ENCODE measurements around the gene CCDC14.
"Not testable (repeated sequence)": the region's sequence is repeated elsewhere in the genome, so short reads cannot be mapped to it uniquely, and the experiment has no call there.

The CCDC14 gene

GRCh38 chr3:123960781-123961507 lies at the start of gene CCDC14:
CCDC14 (minus strand) TSS chr3:123961229; CDS start chr3:123961173, 56 bp downstream.
- peaks cover 22% of the 10 kb centered on the region for H3K4me1 Mint-ChIP-seq (ENCODE audit: low read depth)
- peak within 1 kb of the TSS; percentile 95 for H3K27ac Mint-ChIP-seq
- H3K9me3 Mint-ChIP-seq: no peaks in the 10 kb centered on the region
- peak; percentile 83 for DNase-seq (ENCODE audit: low spot score)
- H3K27me3 Mint-ChIP-seq (ENCODE audit: low read depth): peaks cover 31% of the 10 kb centered on the region
- H3K36me3 Mint-ChIP-seq (ENCODE audit: low read depth): peaks cover 2% of the 10 kb centered on the region
- peak within 1 kb of the TSS; percentile 96 for H3K4me3 Mint-ChIP-seq

- H3K27ac Mint-ChIP-seq; H3K4me3 Mint-ChIP-seq; H3K9me3 Mint-ChIP-seq; H3K4me1 Mint-ChIP-seq (ENCODE audit: low read depth); DNase-seq (ENCODE audit: low spot score); H3K36me3 Mint-ChIP-seq (ENCODE audit: low read depth): not testable (repeated sequence)
- peaks cover 33% of the 10 kb centered on the region for H3K27me3 Mint-ChIP-seq (ENCODE audit: low read depth)
These were observed 47.3 kb upstream of the CCDC14 start for GRCh38 chr3:124008321-124008720.

GRCh38 chr3:124007186-124007585 lies 46.2 kb upstream of the CCDC14 start:
- Mint-ChIP-seq H3K4me3 (no peak overlapping the region), H3K27me3 (ENCODE audit: low read depth) (peaks cover 35% of the 10 kb centered on the region), H3K27ac (no peak overlapping the region), H3K36me3 (ENCODE audit: low read depth) (no peaks in the 10 kb centered on the region), H3K9me3 (no peaks in the 10 kb centered on the region), H3K4me1 (ENCODE audit: low read depth) (no peaks in the 10 kb centered on the region)
- DNase-seq (ENCODE audit: low spot score): no peak

GRCh38 chr3:124002405-124003079 lies 41.5 kb upstream of the CCDC14 start:
- H3K27me3 Mint-ChIP-seq (ENCODE audit: low read depth): peaks cover 36% of the 10 kb centered on the region
- H3K36me3 Mint-ChIP-seq (ENCODE audit: low read depth); H3K4me3 Mint-ChIP-seq; H3K4me1 Mint-ChIP-seq (ENCODE audit: low read depth); H3K9me3 Mint-ChIP-seq; DNase-seq (ENCODE audit: low spot score); H3K27ac Mint-ChIP-seq: not testable (repeated sequence)

- not testable (repeated sequence) for H3K4me3 Mint-ChIP-seq; H3K4me1 Mint-ChIP-seq (ENCODE audit: low read depth); H3K9me3 Mint-ChIP-seq; DNase-seq (ENCODE audit: low spot score); H3K27ac Mint-ChIP-seq; H3K36me3 Mint-ChIP-seq (ENCODE audit: low read depth)
- H3K27me3 Mint-ChIP-seq (ENCODE audit: low read depth): peaks cover 25% of the 10 kb centered on the region
These were observed 40.3 kb upstream of the CCDC14 start for GRCh38 chr3:124001366-124001765.

GRCh38 chr3:123997543-123997942 lies 36.5 kb upstream of the CCDC14 start:
- Mint-ChIP-seq H3K27ac (no peak overlapping the region), H3K9me3 (no peaks in the 10 kb centered on the region), H3K4me1 (ENCODE audit: low read depth) (no peaks in the 10 kb centered on the region), H3K36me3 (ENCODE audit: low read depth) (no peaks in the 10 kb centered on the region), H3K4me3 (no peak overlapping the region), H3K27me3 (ENCODE audit: low read depth) (peaks cover 12% of the 10 kb centered on the region)
- DNase-seq (ENCODE audit: low spot score): no peak

GRCh38 chr3:123993818-123994217 lies 32.8 kb upstream of the CCDC14 start:
- Mint-ChIP-seq H3K9me3 (no peaks in the 10 kb centered on the region), H3K27ac (no peak overlapping the region), H3K4me1 (ENCODE audit: low read depth) (peaks cover 1% of the 10 kb centered on the region), H3K27me3 (ENCODE audit: low read depth) (peaks cover 25% of the 10 kb centered on the region), H3K36me3 (ENCODE audit: low read depth) (no peaks in the 10 kb centered on the region), H3K4me3 (no peak overlapping the region)
- no peak for DNase-seq (ENCODE audit: low spot score)

GRCh38 chr3:123991730-123992588 lies 30.9 kb upstream of the CCDC14 start, which contains the start of gene ROPN1:
ROPN1 (minus strand) TSS chr3:123992124; CDS start chr3:123980481, 11,643 bp downstream.
- H3K9me3 Mint-ChIP-seq; H3K36me3 Mint-ChIP-seq (ENCODE audit: low read depth); H3K27ac Mint-ChIP-seq; DNase-seq (ENCODE audit: low spot score); H3K4me1 Mint-ChIP-seq (ENCODE audit: low read depth): not testable (repeated sequence)
- Mint-ChIP-seq H3K4me3 (peak within 1 kb of the TSS; percentile 58), H3K27me3 (ENCODE audit: low read depth) (peaks cover 31% of the 10 kb centered on the region)

GRCh38 chr3:123986427-123986826 lies 25.4 kb upstream of the CCDC14 start:
- H3K27me3 Mint-ChIP-seq (ENCODE audit: low read depth): peaks cover 55% of the 10 kb centered on the region
- no peak for DNase-seq (ENCODE audit: low spot score)
- H3K9me3 Mint-ChIP-seq: no peaks in the 10 kb centered on the region
- H3K4me1 Mint-ChIP-seq (ENCODE audit: low read depth): no peaks in the 10 kb centered on the region
- H3K36me3 Mint-ChIP-seq (ENCODE audit: low read depth): no peaks in the 10 kb centered on the region
- no peak overlapping the region for H3K4me3 Mint-ChIP-seq
- no peak overlapping the region for H3K27ac Mint-ChIP-seq

GRCh38 chr3:123984957-123985356 lies 23.9 kb upstream of the CCDC14 start:
- H3K9me3 Mint-ChIP-seq: no peaks in the 10 kb centered on the region
- H3K27me3 Mint-ChIP-seq (ENCODE audit: low read depth): peaks cover 59% of the 10 kb centered on the region
- H3K27ac Mint-ChIP-seq: no peak overlapping the region
- no peaks in the 10 kb centered on the region for H3K4me1 Mint-ChIP-seq (ENCODE audit: low read depth)
- no peak for DNase-seq (ENCODE audit: low spot score)
- no peak overlapping the region for H3K4me3 Mint-ChIP-seq
- H3K36me3 Mint-ChIP-seq (ENCODE audit: low read depth): no peaks in the 10 kb centered on the region

- Mint-ChIP-seq H3K36me3 (ENCODE audit: low read depth) (no peaks in the 10 kb centered on the region), H3K4me1 (ENCODE audit: low read depth) (no peaks in the 10 kb centered on the region), H3K4me3 (no peak overlapping the region), H3K27ac (no peak overlapping the region), H3K27me3 (ENCODE audit: low read depth) (peaks cover 57% of the 10 kb centered on the region), H3K9me3 (no peaks in the 10 kb centered on the region)
- no peak for DNase-seq (ENCODE audit: low spot score)
These were observed 23.3 kb upstream of the CCDC14 start for GRCh38 chr3:123984350-123984749.

- H3K4me3 Mint-ChIP-seq; H3K36me3 Mint-ChIP-seq (ENCODE audit: low read depth); H3K9me3 Mint-ChIP-seq; DNase-seq (ENCODE audit: low spot score); H3K27ac Mint-ChIP-seq; H3K4me1 Mint-ChIP-seq (ENCODE audit: low read depth): not testable (repeated sequence)
- peaks cover 42% of the 10 kb centered on the region for H3K27me3 Mint-ChIP-seq (ENCODE audit: low read depth)
These were observed 20.3 kb upstream of the CCDC14 start for GRCh38 chr3:123981317-123981716.

- H3K4me3 Mint-ChIP-seq: no peak overlapping the region
- H3K27ac Mint-ChIP-seq: no peak overlapping the region
- peaks cover 41% of the 10 kb centered on the region for H3K27me3 Mint-ChIP-seq (ENCODE audit: low read depth)
- no peaks in the 10 kb centered on the region for H3K9me3 Mint-ChIP-seq
- H3K36me3 Mint-ChIP-seq (ENCODE audit: low read depth): no peaks in the 10 kb centered on the region
- DNase-seq (ENCODE audit: low spot score): no peak
- H3K4me1 Mint-ChIP-seq (ENCODE audit: low read depth): no peaks in the 10 kb centered on the region
These were observed 19.5 kb upstream of the CCDC14 start for GRCh38 chr3:123980539-123980938.

All from T-helper 2 cell treated with Interferon-gamma antibody and Interleukin-4, amounts not matched to agents 5 μg/mL and 100 μg/mL, for 36 hours (primary cell).